ENCODE results near the gene CFAP299. TPM values are rescaled to one million over a fixed set of nuclear protein-coding genes. Genes with fewer than 3 reads are reported as not detected.

CFAP299 gene
- total and polyA plus RNA-seq, 2 donors from 2014 or later: 1.1 TPM; not detected in 1

DNA sequence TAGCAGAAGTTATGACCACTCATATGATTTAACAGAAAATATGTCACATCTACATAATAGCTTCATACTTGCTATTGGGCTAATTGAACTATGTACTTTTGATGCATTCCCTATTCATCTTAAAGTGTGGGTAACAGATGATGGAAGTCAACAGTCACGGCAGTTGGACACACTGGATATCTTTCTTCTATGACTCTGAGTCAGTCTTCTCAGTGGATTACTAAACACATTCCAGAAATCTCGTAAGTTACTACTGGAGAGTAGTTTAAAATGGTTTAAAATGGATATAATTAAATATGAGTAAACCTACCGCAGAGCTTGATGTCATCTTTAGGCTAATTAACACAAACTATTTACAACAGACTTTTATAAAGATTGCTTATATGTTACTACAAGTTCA, 30.1 kb upstream of the CFAP299 start:
- Histone ChIP-seq H3K4me3 (ENCODE audit: low read length in 3 of 3) (no peak overlapping the region), H3K36me3 (ENCODE audit: control insufficient read depth in 2 of 3, insufficient read depth in 3 of 3, low read length in 3 of 3) (no peaks in the 10 kb centered on the region), H3K9ac (ENCODE audit: low read length in 3 of 3) (no peak overlapping the region), H3K27me3 (ENCODE audit: control insufficient read depth, insufficient read depth, low read length) (no peaks in the 10 kb centered on the region), H3K27ac (ENCODE audit: low read depth in 2 of 2, low read length in 2 of 2) (no peak overlapping the region), H3K4me1 (ENCODE audit: control insufficient read depth in 2 of 3, insufficient read depth in 2 of 3, low read depth in 1 of 3, low read length in 3 of 3) (no peaks in the 10 kb centered on the region), H3K9me3 (ENCODE audit: control insufficient read depth in 2 of 3, insufficient read depth in 1 of 3, low read length in 3 of 3) (no peaks in the 10 kb centered on the region)
- TF ChIP-seq, protein P1, sequence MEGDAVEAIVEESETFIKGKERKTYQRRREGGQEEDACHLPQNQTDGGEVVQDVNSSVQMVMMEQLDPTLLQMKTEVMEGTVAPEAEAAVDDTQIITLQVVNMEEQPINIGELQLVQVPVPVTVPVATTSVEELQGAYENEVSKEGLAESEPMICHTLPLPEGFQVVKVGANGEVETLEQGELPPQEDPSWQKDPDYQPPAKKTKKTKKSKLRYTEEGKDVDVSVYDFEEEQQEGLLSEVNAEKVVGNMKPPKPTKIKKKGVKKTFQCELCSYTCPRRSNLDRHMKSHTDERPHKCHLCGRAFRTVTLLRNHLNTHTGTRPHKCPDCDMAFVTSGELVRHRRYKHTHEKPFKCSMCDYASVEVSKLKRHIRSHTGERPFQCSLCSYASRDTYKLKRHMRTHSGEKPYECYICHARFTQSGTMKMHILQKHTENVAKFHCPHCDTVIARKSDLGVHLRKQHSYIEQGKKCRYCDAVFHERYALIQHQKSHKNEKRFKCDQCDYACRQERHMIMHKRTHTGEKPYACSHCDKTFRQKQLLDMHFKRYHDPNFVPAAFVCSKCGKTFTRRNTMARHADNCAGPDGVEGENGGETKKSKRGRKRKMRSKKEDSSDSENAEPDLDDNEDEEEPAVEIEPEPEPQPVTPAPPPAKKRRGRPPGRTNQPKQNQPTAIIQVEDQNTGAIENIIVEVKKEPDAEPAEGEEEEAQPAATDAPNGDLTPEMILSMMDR (IDR thresholded peaks at IDR 0.05; ENCODE audit: borderline replicate concordance, extremely low read depth, insufficient read depth): no peak
- intact Hi-C loops (cut with DNase I): no loop called here
- FAIRE-seq: no peak
- DNase-seq: no peak

DNA sequence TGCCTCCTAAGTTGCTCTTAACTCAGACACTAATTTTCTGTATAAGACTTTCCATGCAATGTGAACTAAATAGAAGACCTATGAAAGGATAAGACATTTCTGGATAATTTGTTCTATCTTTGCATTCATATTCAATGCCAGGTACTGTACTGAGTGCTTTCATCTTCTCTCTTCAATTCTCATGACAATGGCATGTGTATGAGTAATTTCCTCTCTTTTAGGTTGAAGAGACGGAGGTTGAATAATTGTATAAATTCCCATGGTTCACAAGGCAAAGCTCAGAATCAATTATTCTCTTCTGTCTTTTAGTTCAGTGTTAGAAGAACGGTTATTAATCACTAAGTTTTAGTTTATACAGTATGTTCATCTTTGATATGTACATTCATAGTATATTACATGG, 29.3 kb upstream of the CFAP299 start:
- no peaks in the 10 kb centered on the region for H3K27me3 ChIP-seq (ENCODE audit: control insufficient read depth, insufficient read depth, low read length)
- DNase-seq (no peak), FAIRE-seq (no peak)
- H3K9ac ChIP-seq (ENCODE audit: low read length in 3 of 3): no peak overlapping the region
- no peak overlapping the region for H3K27ac ChIP-seq (ENCODE audit: low read depth in 2 of 2, low read length in 2 of 2)
- no peaks in the 10 kb centered on the region for H3K36me3 ChIP-seq (ENCODE audit: control insufficient read depth in 2 of 3, insufficient read depth in 3 of 3, low read length in 3 of 3)
- H3K4me1 ChIP-seq (ENCODE audit: control insufficient read depth in 2 of 3, insufficient read depth in 2 of 3, low read depth in 1 of 3, low read length in 3 of 3): no peaks in the 10 kb centered on the region
- H3K9me3 ChIP-seq (ENCODE audit: control insufficient read depth in 2 of 3, insufficient read depth in 1 of 3, low read length in 3 of 3): no peaks in the 10 kb centered on the region
- H3K4me3 ChIP-seq (ENCODE audit: low read length in 3 of 3): no peak overlapping the region
- intact Hi-C loops (cut with DNase I): no loop called here
- TF ChIP-seq, protein P1 (IDR thresholded peaks at IDR 0.05; ENCODE audit: borderline replicate concordance, extremely low read depth, insufficient read depth): no peak

DNA sequence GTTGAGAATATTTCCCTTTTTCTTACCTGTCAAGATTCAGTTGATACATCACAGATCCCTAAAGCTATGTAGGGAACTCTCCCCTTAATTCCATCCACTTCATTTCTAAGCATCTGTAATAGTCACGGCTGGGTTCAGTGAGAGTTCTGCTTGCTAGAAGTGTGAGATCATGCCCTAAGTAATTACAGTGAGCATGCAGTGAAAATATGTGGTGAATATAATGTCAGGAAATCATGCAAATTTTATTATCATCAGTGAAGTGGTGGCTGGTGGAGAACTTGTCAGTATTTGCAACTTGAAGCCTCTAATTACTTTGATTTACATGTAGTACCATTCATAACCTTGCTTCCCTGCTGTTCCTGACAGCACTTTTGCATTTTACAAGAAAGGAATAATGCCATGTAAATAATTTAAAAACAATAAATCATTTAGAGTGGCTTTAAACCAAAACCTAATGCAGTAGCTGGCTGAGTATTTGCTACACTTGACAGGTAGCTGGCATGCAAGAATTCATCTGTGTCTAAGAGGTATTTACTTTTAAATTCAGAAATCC, 28.3 kb upstream of the CFAP299 start:
- peak in 2 of 5 donors; percentile 8 to 17 for DNase-seq
- intact Hi-C loops (cut with DNase I): no loop called here
- Histone ChIP-seq H3K4me3 (ENCODE audit: low read length in 3 of 3) (no peak overlapping the region), H3K9ac (ENCODE audit: low read length in 3 of 3) (no peak overlapping the region), H3K36me3 (ENCODE audit: control insufficient read depth in 2 of 3, insufficient read depth in 3 of 3, low read length in 3 of 3) (no peaks in the 10 kb centered on the region), H3K27ac (ENCODE audit: low read depth in 2 of 2, low read length in 2 of 2) (no peak overlapping the region), H3K27me3 (ENCODE audit: control insufficient read depth, insufficient read depth, low read length) (no peaks in the 10 kb centered on the region), H3K9me3 (ENCODE audit: control insufficient read depth in 2 of 3, insufficient read depth in 1 of 3, low read length in 3 of 3) (no peaks in the 10 kb centered on the region), H3K4me1 (ENCODE audit: control insufficient read depth in 2 of 3, insufficient read depth in 2 of 3, low read depth in 1 of 3, low read length in 3 of 3) (no peaks in the 10 kb centered on the region)
- no peak for FAIRE-seq
- TF ChIP-seq, protein P1 (IDR thresholded peaks at IDR 0.05; ENCODE audit: borderline replicate concordance, extremely low read depth, insufficient read depth): no peak

Data from kidney (tissue), 14 donors.